Measurements from ENCODE around the gene CNTLN. TPM values are rescaled to one million over a fixed set of nuclear protein-coding genes. Genes with fewer than 3 reads are reported as not detected.
"Not testable (repeated sequence)": the region's sequence is repeated elsewhere in the genome, so short reads cannot be mapped to it uniquely, and the experiment has no call there.

Gene CNTLN
- total RNA-seq, 1 donor from 2014 or later = 3.8 TPM

DNA sequence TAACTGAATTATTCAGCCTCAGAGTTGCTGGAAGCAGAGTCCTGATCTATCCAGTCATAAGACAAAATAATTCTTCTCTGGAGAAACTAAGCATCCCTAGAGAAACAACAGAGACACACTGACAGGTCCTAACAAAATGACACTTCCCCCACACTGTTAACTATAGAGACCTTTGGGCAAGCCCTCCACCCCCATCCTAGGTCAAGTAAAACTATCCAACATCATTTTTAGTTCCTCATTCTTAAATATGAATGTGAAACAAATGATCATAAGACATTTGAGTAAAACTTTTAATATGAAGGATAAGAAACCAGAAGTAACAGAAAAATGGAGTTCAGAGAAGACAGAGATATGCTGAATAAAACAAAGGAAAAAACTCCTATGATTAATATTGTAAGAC lies 30.9 kb downstream of the CNTLN start:
- DNase-seq (ENCODE audit: missing footprints) = no peak
- ATAC-seq = no peak
- intact Hi-C loops (cut with DNase I) = no loop called here

DNA sequence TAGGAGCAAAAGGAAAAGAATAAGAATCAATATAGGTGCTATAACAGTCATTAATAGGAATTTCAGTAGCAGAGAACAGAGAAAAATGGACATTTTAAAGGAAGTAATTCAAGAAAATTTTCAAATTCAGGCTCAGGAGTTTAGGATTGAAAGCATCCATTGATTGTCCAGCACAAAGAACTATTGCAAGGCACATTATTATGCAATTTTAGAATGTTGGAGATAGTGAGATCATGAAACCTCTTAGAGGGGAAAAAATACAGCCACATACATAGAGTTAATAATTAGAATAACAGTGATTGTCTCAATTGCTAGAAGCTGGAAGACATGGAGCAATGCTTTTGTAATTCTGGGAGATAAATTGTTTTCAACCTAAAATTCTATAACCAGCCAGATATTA lies 31.5 kb downstream of the CNTLN start:
- intact Hi-C loops (cut with DNase I) = no loop called here
- no peak for DNase-seq (ENCODE audit: missing footprints)
- no peak for ATAC-seq

DNA sequence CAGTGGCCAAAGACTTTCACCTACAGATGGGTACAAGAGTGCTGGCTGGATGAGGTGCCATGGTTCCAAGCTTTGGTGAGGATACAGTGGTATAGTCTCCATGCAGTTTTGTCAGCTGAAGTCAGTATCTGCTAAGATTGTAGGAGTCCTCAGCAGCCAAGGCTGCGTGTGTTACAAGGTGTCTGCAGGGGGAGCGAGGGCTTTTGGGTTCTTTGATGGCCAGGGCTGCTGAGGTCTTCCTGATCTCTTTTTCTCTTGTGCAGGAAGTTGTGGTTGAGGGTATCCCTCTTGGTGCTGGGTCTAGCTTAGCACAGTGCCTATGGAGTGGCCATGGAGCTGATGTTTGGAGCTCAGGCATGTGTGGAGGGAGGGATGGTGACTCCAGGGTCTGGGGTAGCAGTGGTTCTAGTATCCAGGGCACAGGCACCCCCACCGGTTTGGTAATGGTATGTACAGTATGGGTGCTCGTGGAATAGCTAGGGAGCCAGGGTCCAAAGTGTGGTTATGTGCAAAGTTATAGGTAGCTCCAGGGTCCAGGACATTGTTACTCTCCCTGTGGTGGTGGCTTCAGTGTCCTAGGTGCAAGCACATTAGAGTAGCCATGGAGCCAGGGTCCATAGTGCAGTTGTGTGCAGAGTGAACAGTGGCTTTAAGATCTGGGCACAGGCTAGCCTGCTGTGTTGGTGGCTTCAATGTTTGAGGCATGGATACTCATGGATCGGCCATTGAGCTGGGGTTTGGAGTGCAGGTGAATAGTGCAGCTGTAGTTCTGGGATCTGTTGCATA lies 36.7 kb downstream of the CNTLN start:
- ATAC-seq (peak; percentile 10), DNase-seq (ENCODE audit: missing footprints) (no peak)
- intact Hi-C loops (cut with DNase I) = no loop called here

DNA sequence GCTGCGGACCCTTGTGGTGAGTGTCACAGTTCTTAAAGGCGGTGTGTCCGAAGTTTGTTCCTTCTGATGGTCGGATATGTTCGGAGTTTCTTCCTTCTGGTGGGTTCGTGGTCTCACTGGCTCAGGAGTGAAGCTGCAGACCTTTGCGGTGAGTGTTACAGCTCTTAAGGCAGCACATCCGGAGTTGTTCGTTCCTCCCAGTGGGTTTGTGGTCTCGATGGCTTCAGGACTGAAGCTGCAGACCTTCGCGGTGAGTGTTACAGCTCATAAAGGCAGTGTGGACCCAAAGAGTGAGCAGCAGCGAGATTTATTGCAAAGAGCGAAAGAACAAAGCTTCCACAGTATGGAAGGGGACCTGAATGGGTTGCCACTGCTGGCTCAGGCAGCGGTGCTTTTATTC lies 42.7 kb downstream of the CNTLN start:
- intact Hi-C loops (cut with DNase I); DNase-seq (ENCODE audit: missing footprints); ATAC-seq: not testable (repeated sequence)

DNA sequence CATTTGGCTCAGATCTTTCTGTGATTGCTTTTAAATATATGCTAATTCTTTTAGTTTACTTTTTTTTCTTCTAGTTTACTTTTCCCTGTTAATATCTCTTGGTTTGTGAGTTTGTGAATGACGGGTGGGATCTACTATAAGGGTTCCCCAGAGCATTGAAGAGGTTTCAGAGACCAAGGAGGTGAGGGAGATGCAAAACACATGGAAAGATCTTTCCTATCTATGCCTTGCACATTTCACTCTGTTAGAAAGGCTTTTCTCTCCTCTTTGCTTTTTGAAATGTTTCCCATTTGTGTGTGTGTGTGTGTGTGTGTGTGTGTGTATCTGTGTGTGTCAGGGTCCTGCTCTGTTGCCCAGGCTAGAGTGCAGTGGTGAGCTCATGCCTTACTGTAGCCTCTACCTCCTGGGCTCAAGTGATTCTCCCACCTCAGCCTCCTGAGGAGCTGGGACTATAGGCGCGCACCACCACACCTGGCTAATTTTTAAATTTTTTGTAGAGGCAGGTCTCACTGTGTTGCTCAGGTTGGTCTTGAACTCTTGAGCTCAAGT lies 50.7 kb downstream of the CNTLN start:
- DNase-seq (ENCODE audit: missing footprints) = no peak
- ATAC-seq = no peak
- intact Hi-C loops (cut with DNase I) = no loop called here

DNA sequence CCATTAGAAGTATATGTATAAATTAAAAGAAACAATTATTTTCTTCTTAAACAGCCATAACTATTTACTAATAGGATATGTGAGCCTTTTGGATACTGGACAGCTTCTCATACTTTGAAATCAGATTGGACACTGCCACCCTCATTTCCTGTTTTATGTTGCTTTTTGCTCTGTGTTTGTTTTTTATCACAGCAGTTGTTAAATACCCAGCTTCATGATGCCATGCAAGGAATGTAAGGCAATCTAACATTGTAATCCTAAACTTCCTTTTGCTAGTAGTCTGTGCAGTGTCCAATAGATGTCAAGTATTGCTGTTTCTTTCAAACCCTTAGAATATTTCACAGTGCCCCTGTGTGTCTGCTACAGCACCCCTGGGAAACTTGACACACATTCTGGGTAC lies 56.2 kb downstream of the CNTLN start:
- DNase-seq (ENCODE audit: missing footprints) (no peak), ATAC-seq (no peak)
- intact Hi-C loops (cut with DNase I) = no loop called here

DNA sequence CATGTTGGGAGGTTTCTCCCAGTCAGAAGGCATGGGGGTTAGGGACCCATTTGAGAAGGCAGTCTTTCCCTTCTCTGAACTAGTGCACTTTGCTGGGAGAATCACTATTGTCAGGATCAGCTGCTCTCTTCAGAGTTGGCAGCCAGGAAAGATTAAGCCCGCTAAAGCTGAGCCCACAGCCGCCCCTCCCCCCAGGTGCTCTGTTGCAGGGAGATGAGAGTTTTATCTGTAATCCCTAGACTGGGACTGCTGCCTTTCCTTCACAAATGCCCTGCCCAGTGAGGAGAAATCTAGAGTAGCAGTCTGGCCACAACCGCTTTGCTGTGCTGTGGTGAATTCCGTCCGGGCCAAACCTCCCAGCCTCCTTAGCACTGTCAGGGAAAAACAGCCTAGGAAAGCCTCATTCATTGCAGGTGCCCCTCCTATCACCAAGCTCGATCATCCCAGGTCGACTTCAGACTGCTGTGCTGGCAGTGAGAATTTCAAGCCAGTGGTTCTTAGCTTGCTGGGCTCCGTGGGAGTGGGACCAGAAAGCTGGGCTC lies 69.8 kb downstream of the CNTLN start:
- no peak for DNase-seq (ENCODE audit: missing footprints)
- intact Hi-C loops (cut with DNase I) = no loop called here

DNA sequence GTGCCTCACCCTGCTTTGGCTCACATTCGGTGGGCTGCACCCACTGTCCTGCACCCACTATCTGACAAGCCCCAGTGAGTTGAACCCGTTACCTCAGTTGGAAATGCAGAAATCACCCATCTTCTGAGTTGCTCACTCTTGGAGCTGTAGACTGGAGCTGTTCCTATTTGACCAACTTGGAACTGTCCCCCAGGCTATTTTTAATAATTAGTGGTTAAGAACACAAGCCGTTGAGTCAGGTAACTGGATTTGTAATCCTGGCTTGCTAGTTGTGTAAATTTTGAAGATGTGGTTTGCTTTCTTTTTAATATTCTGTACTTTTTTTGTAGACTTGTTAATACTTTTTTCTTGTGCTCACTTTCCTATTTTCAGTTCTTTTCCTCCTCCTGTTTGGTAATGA lies 81.2 kb downstream of the CNTLN start:
- intact Hi-C loops (cut with DNase I) = no loop called here
- ATAC-seq = no peak

More for the DNA sequence above, 69.8 kb downstream of the CNTLN start:
- no peak for ATAC-seq

DNA sequence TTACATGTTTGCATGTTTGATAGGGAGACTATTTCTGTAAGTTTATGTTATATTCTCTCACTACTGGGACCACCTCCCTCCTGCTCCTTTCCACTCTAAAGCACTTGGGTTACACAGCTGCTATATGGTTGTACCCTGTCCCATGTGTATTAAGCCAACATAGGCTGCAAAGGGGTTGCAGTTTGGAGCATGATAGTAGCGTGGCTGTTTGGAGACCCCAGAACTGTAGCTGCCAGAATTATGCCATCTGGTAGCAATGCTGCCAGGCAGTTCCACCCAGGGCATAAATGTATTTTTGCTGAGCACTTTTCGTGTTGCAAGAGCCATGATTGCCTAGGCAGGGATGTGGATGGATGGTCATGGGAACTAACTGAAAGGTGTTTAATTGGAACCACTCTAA lies 81.8 kb downstream of the CNTLN start:
- intact Hi-C loops (cut with DNase I) = no loop called here
- no peak for DNase-seq (ENCODE audit: missing footprints)
- no peak for ATAC-seq

More for the DNA sequence above, 81.2 kb downstream of the CNTLN start:
- DNase-seq (ENCODE audit: missing footprints) = no peak

DNA sequence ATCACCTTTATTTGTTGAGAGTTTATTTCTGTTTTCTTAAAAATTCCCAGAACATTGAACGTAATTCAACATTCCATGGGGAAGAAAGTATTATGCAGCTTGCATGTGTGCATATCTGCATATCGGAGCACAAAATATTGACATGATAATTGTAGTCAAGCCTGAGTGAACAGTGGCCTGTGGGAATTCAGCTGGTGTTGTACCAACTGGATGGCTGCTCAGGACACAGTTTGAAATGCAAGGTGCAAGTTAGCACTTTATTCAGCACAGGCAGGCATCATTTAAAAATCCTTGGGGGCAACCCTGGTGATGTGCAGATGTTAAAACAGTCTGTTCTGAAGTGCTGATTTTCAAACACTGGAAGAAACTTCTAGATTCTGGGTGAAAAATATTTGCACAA lies 82.4 kb downstream of the CNTLN start:
- intact Hi-C loops (cut with DNase I) = no loop called here
- ATAC-seq (no peak), DNase-seq (ENCODE audit: missing footprints) (no peak)

DNA sequence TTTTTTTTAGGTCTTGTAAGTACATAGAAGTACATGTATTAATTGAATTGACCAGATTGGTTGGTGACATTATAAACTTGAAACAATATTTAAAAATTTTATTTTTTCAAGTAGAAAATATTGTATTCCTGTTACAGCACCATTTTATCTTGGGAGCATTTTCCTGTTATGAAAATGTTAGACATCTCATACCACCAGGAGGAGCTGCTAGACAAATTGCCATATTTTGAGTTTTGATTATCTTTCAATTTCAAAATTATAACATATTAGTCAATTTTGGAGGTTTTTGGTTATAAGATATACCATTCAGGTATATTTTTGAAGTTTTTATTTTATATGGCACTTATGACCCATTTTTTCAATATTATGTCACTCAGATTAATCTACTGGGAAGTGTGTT lies 84.4 kb downstream of the CNTLN start:
- intact Hi-C loops (cut with DNase I) = no loop called here
- DNase-seq (ENCODE audit: missing footprints) (no peak), ATAC-seq (no peak)

DNA sequence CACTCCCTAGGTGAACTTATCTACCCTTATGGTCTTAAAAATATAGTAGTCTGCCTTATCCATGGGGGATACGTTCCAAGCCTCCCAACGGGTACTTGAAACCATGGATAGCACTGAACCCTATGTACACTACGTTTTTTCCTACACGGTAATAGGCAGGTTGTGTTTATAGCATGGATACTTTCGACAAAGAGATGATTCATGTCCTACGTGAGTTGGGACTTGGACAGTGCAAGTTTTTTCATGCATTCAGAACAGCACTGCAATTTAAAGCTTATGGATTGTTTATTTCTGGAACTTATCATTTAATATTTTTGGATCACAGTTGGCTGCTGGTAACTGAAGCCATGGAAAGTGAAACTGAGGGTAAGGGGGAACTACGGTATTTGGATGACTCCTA lies 88.1 kb downstream of the CNTLN start:
- intact Hi-C loops (cut with DNase I) = no loop called here
- no peak for ATAC-seq

DNA sequence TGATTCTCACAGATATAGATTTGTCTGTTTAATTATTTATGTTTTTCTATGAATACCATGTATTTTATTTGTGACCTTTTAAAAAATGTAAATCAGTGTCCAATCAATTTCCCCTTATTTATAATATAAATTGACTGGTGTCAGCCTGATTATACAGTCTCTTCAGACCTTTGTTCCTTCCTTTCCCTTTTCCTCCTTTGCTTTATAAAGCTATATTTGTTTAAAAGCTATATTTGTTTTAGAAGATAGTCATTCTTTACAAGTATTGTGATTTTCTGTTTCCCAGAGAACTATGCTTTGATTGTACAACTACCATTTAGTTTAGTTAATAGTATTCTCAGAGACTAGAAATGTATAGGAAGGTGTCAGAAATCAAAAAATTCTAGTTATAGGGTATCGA lies 90.6 kb downstream of the CNTLN start:
- ATAC-seq = no peak

More for the DNA sequence above, 88.1 kb downstream of the CNTLN start:
- no peak for DNase-seq (ENCODE audit: missing footprints)

DNA sequence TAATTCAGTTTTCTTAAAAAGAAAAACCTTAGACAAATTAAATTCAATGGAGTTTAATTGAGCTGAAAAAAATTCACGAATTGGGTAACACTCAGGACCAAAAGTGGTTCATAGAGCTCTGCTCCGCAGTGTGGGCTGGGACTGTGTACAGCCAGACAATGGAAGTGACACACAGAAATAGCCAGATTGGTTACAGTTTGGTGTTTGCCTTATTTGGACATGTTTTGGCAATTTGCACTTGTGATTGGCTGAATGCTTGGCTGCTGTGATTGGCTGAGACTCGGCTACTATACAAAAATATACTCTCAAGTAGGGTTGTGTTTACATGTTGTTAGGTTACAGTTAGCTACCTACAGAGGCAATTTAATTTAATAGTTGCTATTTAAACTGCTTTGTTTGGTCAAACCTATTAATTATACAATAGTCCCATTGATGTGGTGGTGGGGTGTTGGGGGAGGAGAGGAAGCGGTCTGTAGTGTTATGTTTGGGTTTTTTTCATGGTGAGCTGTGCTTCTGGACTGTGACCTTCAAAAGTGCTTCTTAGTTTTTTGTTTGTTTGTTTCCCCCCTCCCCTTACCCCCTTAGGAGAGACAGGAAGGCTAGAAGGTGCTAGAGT lies 95.2 kb downstream of the CNTLN start:
- intact Hi-C loops (cut with DNase I) = no loop called here
- DNase-seq (ENCODE audit: missing footprints) = no peak
- no peak for ATAC-seq

More for the DNA sequence above, 90.6 kb downstream of the CNTLN start:
- intact Hi-C loops (cut with DNase I) = no loop called here
- DNase-seq (ENCODE audit: missing footprints) = no peak

DNA sequence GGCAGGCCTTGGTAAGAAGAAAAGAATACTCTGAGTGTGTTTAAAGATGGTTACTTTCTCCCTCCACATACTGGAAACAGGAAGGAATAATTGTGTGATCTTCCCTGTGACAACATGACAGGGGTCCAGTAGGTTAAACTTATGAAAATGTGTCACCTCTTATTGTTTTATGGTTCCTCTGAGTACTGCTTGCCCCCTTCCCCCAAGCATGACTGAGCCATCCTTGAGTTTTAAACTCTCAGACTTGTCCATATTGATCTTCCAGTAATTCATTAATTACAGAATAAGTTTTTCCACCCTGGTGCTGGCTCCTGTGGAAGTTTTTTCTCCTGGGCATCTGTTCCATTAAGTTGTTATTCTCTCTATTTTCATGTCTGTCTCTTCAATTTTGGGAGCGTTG lies 95.8 kb downstream of the CNTLN start:
- ATAC-seq (no peak), DNase-seq (ENCODE audit: missing footprints) (no peak)
- intact Hi-C loops (cut with DNase I) = no loop called here

DNA sequence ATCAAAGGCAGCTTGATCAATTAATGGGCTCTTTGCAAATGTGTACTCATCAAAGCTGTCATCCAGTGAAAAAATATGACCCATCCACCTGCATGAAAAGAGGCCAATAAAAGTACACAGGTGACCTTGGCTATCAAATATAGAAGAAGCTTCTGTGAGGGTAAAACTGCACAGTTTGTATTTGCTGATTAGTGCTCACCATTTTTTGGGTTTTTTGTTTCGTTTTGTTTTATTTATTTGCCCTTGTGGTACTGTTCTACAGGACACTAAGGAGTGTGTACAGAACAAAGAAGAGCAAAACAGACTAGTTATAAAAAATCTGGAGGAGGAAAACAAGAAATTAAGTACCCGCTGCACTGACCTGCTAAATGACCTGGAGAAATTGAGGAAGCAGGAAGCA lies 101.3 kb downstream of the CNTLN start:
- intact Hi-C loops (cut with DNase I) = no loop called here
- no peak for DNase-seq (ENCODE audit: missing footprints)
- no peak for ATAC-seq

DNA sequence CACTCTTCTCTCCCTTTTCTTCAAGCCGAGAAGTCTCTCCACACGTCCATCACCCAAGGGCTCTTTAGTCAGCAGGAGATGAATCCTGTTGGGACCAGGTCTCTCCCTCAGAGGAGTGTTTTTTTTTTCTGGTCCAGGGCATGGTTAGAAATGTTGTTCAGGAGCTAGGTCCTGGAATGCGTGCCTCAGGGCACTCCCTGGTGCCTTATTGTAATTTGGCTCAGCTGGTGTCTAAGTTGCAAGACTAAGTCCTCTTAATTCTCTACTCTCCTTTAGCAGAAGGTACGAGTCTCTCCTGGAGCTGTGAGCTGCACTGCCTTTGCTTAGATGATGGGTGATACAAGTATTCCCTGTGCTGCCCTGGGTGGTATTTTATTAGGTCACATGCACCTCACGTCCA lies 111.9 kb downstream of the CNTLN start:
- intact Hi-C loops (cut with DNase I) = no loop called here
- ATAC-seq (no peak), DNase-seq (ENCODE audit: missing footprints) (no peak)

DNA sequence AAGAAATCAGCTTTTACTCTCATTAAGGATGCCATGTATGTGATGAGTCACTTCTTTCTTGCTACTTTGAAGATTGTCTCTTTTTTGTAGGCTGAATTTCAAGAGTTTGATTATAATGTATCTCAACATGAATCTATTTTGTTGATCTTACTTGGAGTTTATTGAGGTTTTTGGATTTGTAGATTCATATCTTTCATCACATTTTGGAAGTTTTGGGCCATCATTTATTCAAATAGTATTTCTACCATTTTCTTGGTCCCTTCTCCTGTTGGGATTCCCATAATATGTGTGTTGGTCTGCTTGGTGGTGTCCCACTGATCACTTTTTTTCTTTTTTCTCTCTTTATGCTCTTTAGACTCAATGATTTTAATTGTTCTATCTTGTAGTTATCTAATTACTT lies 116.3 kb downstream of the CNTLN start:
- intact Hi-C loops (cut with DNase I) = no loop called here
- ATAC-seq (no peak), DNase-seq (ENCODE audit: missing footprints) (no peak)

DNA sequence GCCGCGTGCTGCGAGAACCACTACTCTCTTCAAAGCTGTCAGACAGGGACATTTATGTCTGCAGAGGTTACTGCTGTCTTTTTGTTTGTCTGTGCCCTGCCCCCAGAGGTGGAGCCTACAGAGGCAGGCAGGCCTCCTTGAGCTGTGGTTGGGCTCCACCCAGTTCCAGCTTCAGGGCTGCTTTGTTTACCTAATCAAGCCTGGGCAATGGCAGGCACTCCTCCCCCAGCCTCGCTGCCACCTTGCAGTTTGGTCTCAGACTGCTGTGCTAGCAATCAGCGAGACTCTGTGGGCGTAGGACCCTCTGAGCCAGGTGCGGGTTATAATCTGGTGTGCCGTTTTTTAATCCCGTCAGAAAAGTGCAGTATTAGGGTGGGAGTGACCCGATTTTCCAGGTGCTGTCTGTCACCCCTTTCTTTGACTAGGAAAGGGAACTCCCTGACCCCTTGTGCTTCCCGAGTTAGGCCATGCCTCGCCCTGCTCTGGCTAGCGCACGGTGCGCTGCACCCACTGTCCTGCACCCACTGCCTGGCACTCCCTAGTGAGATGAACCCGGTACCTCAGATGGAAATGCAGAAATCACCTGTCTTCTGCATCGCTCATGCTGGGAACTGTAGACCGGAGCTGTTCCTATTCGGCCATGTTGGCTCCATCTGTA lies 133.8 kb downstream of the CNTLN start:
- DNase-seq (ENCODE audit: missing footprints); ATAC-seq; intact Hi-C loops (cut with DNase I): not testable (repeated sequence)

DNA sequence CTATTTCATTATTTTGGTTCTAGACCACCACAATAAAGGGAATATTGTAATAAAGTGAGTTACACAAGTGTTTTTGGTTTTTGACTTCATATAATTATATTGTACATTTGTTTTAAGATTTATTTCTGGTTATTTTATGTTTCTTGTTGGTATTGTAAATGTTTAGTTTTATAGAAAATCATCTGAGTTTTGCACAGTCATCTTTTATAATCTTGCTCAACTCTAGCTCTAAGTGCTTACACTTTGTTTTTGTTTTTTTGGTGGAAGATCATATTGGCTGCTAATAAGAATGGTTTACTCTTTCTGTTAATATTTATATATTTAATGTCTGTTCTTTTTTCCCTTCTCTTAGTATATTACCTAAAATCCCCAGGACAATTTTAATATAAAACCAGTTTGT lies 135.0 kb downstream of the CNTLN start:
- intact Hi-C loops (cut with DNase I) = no loop called here
- DNase-seq (ENCODE audit: missing footprints) (no peak), ATAC-seq (no peak)

All from Right ventricle myocardium inferior (tissue), 1 donor.